ENCODE measurements around the gene NAP1L3.

NAP1L3 gene

GRCh38 chrX:93673056-93673868 lies at the start of gene NAP1L3:
TSS of gene NAP1L3 (minus strand) at chrX:93673578. CDS start at chrX:93673304, 274 bp downstream.
- DNase-seq (ENCODE audit: low spot score), result peak; percentile 69

- no peak for DNase-seq (ENCODE audit: low spot score)
These were observed 37.7 kb upstream of the NAP1L3 start for GRCh38 chrX:93711076-93711475.

GRCh38 chrX:93703701-93704100 lies 30.3 kb upstream of the NAP1L3 start:
- no peak for DNase-seq (ENCODE audit: low spot score)

- DNase-seq (ENCODE audit: low spot score), result no peak
These were observed 22.6 kb upstream of the NAP1L3 start for GRCh38 chrX:93695981-93696380.

- DNase-seq (ENCODE audit: low spot score), result peak; percentile 29
These were observed 492 bp upstream of the NAP1L3 start, which contains the start of gene FAM133A for GRCh38 chrX:93673869-93674271. TSS of gene FAM133A (plus strand) at chrX:93674206. CDS start at chrX:93709420, 35,214 bp downstream.

- DNase-seq (ENCODE audit: low spot score), result no peak
These were observed 12.8 kb downstream of the NAP1L3 start for GRCh38 chrX:93660575-93660974.

GRCh38 chrX:93649381-93649780 lies 24.0 kb downstream of the NAP1L3 start:
- DNase-seq (ENCODE audit: low spot score), result no peak

GRCh38 chrX:93637591-93637990 lies 35.8 kb downstream of the NAP1L3 start:
- no peak for DNase-seq (ENCODE audit: low spot score)

Data from AG08396 (cell line).